GM06990 (cell line): Measurements from ENCODE around the gene RTN4R.
"Not testable (repeated sequence)": the region's sequence is repeated elsewhere in the genome, so short reads cannot be mapped to it uniquely, and the experiment has no call there.

Source experiments
- DNase-seq: peaks from one replicate; pipeline ENCODE4 v3.0.0-alpha.2; 2011; ENCODE audit not compliant: insufficient read length; ENCODE audit errors: extremely low read depth
- H3K27me3 ChIP-seq: replicated peaks from 2 replicates; pipeline ENCODE4 v1.6.0; 2011; ENCODE audit warnings: low read length; ENCODE audit not compliant: control insufficient read depth, insufficient read depth
- H3K36me3 ChIP-seq: 2 replicates; pipeline ENCODE4 v1.5.1; 2011; ENCODE audit warnings: low read length; ENCODE audit not compliant: control insufficient read depth, insufficient read depth
- H3K4me3 ChIP-seq: replicated peaks from 2 replicates; pipeline ENCODE4 v1.5.1; 2011; ENCODE audit warnings: low read depth, mild to moderate bottlenecking, control low read depth, low read length
- TF ChIP-seq, protein P1 (sequence below): IDR thresholded peaks from 2 replicates; pipeline ENCODE4 v1.5.1; 2011; ENCODE audit warnings: low read length, control low read depth, mild to moderate bottlenecking, inconsistent platforms; ENCODE audit not compliant: insufficient read depth, poor library complexity, severe bottlenecking

The RTN4R gene

DNA sequence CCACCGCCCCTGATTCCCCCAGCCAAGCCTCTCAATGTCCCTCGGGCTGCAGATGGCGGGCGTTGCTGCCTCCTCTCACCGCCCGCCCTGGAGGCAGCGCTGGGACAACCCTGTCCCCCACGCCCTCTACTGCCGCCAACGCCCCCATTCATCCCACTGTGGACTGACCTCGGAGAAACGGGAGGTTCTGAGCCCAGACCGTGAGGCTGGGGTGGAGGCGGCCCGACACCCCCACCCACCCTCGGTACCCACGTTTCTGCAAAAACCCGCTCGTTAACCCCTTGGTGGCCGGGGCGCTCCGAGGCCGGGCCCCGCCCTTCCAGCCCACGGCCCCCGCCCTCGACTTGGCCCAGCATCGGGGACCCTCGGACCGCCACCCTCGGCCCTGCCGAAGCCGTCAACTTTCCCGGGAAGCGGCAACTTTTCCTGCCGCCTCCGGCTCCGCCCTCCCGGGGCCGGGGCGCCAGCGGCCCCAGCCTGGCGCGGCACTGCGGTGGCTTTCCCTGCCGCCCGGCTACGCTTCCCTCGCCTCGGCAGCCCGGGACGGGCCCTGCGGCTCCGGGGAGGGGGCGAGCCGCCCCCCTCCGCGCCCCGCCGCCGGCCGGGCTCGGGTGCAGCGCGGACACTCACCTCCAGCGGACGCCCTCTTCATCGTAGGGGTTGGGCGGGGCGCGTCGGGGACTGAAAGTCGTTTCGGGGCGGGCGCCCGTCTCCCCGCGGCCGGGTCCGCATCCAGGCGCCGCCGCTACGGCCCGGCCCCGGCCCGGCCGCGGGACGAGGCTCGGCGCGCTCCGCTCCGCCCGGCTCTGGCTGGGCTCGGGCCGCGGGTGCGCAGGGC is 458 bp downstream of the RTN4R start:
- TF ChIP-seq, protein P1, sequence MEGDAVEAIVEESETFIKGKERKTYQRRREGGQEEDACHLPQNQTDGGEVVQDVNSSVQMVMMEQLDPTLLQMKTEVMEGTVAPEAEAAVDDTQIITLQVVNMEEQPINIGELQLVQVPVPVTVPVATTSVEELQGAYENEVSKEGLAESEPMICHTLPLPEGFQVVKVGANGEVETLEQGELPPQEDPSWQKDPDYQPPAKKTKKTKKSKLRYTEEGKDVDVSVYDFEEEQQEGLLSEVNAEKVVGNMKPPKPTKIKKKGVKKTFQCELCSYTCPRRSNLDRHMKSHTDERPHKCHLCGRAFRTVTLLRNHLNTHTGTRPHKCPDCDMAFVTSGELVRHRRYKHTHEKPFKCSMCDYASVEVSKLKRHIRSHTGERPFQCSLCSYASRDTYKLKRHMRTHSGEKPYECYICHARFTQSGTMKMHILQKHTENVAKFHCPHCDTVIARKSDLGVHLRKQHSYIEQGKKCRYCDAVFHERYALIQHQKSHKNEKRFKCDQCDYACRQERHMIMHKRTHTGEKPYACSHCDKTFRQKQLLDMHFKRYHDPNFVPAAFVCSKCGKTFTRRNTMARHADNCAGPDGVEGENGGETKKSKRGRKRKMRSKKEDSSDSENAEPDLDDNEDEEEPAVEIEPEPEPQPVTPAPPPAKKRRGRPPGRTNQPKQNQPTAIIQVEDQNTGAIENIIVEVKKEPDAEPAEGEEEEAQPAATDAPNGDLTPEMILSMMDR, result no peak
- Histone ChIP-seq H3K27me3 (peaks cover 2% of the 10 kb centered on the region; the same call in 1 of the 2 replicates), H3K4me3 (no peak overlapping the region), H3K36me3 (no peaks in the 10 kb centered on the region)
- no peak for DNase-seq

DNA sequence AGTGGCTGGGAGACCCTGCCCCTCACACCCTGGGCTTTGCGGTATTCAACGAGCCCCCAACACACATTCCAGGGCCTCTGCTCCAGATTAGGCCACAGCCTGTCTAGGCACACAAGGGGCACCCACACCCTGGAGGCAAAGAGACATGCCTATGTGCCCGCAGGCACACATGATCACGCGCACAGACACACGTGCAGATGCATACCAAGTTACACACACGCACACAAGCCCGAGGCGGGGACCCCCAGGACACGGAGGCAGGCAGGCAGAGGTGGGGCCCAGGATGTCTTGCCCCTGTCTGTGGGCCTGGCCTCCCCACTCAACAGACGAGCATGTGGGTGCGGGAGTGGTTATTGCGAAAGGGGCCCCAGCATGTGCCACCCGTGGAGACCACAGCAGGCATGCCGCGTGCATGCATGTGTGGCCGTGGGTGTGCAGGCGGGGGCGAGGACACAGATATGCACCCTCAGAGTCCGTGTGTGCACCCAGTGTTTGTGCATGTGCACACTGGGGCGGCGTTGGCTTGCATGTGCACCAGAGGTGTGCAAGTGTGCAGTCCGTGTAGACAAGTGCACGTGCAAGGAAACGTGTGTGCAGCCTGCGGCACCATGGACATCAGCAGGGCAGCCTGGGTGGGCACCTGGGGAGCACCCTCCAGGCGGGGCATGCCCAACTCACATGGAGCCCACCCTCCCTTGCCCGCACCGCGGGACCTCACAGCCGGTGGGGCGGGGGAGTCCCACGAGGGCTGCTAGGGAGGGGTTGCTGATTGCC is 1.3 kb downstream of the RTN4R start:
- H3K36me3 ChIP-seq, DNase-seq, H3K4me3 ChIP-seq, H3K27me3 ChIP-seq: not testable (repeated sequence)

DNA sequence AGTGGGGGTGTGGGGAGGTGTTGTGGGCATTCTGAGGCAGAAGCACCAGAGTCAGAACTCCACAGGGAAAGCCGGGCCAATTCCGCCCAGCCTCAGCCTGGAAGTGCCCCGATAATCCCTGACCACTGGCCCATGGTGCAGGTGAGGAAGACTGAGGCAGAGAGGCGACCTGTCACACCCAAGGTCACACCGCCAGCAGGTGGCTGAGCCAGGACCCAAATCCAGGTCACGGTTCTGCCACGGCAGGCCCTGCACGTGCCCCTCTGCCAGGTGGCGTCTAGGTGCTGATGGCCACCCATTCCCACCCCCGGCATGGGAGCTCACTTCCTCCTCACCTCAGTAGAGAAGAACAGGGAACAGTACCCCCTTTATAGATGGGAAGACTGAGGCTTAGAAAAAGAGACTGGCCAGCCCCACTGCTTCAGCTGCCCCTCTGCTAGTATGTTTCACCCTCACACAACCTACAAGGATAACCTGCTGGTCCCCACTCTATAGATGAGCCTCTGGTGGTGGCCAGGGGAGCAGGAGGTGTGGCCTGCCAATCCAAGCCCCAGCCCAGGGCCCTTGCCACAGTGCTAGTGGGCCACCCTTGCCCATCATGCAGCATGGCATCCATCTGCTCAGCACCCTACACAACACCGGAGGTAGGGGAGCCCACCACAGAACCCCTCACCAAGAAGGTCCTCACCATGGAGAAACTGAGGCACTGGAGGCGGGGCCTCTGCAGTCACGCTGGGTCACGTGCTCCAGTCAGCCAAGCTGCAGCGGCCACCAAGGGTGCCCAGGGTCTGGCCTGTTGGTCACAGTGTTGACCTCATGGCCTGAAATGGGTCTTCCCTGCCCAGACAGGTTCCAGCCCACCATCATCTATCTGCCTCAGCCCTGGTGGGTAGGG is 2.1 kb downstream of the RTN4R start:
- not testable (repeated sequence) for H3K4me3 ChIP-seq

DNA sequence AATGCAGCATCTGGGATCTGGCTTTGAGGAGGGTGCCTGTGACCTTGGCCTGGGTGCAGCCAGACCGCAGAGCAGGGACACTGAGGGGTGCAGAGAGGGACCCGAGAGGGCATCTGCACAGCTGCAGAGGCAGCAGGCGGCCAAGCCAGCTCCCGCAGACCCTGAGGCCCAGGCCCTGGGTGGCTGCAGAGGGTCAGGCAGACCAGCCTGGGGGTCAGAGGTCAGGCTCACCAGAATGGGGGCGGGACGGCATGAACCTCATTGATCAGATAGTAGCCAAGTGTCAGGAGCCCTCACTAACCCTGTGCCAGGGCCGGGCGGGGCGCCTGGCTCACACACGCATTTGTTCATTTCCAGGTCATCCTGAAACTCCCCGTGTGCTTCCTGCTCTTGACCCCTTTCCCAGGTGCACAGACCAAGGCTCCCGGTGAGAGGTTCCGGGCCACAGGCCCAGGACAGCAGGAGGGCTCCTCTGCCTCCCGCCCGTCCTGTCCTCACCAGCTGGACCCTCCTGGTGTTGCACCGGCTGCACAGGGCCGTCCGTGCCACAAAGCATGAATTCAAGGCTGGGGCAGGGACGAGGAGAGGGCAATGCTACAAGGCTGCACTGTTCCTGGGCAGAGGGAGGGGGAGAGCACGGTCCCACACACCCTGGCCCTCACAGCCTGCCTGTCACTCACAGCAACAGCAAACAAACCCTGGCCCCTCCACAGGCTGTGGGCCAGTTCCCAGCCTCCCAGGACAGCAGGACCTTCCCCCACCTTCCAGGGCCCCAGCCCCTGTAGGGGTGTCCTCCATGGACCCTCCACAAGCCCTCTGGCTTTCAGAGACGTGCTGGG is 3.3 kb downstream of the RTN4R start:
- Histone ChIP-seq H3K36me3 (no peaks in the 10 kb centered on the region), H3K27me3 (peaks cover 2% of the 10 kb centered on the region; the same call in 1 of the 2 replicates), H3K4me3 (no peak overlapping the region)
- DNase-seq, result no peak
- TF ChIP-seq, protein P1, result no peak

More for the DNA sequence above, 2.1 kb downstream of the RTN4R start:
- H3K36me3 ChIP-seq, DNase-seq, H3K27me3 ChIP-seq: not testable (repeated sequence)

DNA sequence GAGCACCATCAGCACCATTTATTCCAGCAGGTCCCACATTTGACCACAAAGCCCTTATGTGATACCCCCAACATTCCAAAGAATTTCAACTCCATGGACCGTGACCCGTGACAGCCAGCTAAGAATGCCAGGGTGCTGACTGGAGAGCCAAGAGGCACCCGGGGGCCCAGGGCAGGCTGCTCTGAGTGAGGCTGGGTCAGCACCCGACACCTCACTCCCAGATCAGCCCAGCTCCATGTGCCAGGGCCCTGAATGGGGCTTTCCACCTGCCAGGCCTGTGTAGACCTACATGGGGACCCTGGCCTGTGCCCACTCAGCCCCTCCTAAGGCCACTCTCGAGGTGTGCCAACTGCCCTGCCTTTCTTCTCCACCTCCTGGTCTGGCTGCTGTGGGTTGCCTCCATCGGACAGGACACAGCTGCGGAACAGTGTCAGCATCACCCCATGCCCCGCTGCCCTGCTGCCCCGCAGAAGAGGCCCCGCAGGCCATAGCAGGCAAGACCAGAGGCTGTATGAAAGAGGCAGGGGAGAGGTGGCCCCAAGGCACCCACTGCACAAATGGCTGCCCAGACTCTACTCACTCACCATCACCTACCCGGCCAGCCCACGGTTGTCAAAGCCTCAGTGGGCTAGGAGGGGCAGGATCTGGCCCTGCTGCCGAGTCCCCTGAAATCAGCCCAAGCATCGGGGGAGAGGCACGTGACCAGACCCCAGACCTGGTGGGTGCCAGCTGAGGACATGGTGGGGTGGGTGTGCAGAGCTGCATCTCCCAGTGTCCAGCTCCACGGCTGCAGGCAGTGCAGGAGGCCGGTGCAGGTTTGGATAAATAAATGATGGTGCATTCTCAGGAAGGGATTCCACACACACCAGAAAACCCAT is 4.5 kb downstream of the RTN4R start:
- not testable (repeated sequence) for DNase-seq, H3K4me3 ChIP-seq, H3K36me3 ChIP-seq, H3K27me3 ChIP-seq

DNA sequence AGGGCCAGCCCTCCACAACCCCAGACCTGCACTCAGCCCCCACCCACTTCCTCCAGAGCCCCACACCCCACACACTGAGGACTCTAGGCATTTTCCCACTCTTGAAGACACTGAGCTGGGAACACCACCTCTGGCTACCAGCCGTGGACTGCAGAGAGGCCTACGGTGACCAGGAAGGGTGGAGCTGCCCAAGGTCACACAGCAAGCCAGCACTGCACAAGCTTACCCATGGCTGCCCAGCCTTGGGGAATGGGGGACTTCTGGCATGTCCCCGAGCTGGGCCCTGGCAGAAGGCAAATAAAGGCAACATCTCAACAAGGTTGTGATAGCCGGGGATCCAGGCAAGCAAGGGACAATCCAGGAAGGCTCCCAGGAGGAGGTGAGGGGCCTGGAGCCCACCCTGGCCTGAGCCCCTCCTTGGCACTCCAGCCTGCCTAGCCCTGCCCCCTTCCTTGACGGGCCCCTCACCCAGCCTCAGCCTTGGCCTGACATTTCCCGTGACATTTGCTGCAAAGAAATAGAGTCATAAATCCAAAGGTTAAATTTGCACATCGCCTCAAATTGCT is 5.5 kb downstream of the RTN4R start:
- DNase-seq, result no peak
- no peaks in the 10 kb centered on the region for H3K36me3 ChIP-seq
- no peak overlapping the region for H3K4me3 ChIP-seq
- H3K27me3 ChIP-seq, result peaks cover 2% of the 10 kb centered on the region; the same call in 1 of the 2 replicates
- TF ChIP-seq, protein P1, result no peak
